ENCODE results near the gene GUCA2A. TPM values are rescaled to one million over a fixed set of nuclear protein-coding genes. Genes with fewer than 3 reads are reported as not detected.

The GUCA2A gene
- total RNA-seq, 4 donors from 2014 or later = 6.0 TPM; not detected in 3

GRCh38 chr1:42140191-42140590 lies 24.4 kb downstream of the GUCA2A start:
- H3K4me1 ChIP-seq = no peaks in the 10 kb centered on the region
- H3K27me3 ChIP-seq = peaks cover 0 to 19% (median 18%) of the 10 kb centered on the region in 3 donors
- intact Hi-C loops (cut with DNase I; ENCODE audit: low total_unique reads) = loop anchor here (10.0 kb wide), 2 partner anchors 605 to 935 kb away; partner anchors contain the start of gene CLDN19
- no peak overlapping the region for H3K4me3 ChIP-seq
- no peak overlapping the region for H3K27ac ChIP-seq
- DNase-seq (no peak), ATAC-seq (no peak)
- in situ Hi-C loops (cut with MboI; ENCODE audit: low sequenced_read_pairs in 4 of 4) = loop anchor here in 1 of 4 donors (25.0 kb wide), 2 partner anchors 597 to 922 kb away; partner anchors contain the start of gene CLDN19
- TF ChIP-seq POLR2A (IDR thresholded peaks at IDR 0.05) = no peak
- TF ChIP-seq, protein P1, sequence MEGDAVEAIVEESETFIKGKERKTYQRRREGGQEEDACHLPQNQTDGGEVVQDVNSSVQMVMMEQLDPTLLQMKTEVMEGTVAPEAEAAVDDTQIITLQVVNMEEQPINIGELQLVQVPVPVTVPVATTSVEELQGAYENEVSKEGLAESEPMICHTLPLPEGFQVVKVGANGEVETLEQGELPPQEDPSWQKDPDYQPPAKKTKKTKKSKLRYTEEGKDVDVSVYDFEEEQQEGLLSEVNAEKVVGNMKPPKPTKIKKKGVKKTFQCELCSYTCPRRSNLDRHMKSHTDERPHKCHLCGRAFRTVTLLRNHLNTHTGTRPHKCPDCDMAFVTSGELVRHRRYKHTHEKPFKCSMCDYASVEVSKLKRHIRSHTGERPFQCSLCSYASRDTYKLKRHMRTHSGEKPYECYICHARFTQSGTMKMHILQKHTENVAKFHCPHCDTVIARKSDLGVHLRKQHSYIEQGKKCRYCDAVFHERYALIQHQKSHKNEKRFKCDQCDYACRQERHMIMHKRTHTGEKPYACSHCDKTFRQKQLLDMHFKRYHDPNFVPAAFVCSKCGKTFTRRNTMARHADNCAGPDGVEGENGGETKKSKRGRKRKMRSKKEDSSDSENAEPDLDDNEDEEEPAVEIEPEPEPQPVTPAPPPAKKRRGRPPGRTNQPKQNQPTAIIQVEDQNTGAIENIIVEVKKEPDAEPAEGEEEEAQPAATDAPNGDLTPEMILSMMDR (IDR thresholded peaks at IDR 0.05 in 4 of 5, conservative IDR thresholded peaks at IDR 0.05 in 1 of 5) = no peak
- H3K36me3 ChIP-seq = no peaks in the 10 kb centered on the region
- H3K9me3 ChIP-seq = no peaks in the 10 kb centered on the region

- Histone ChIP-seq H3K4me3 (no peak overlapping the region), H3K27me3 (peaks cover 0 to 18% (median 16%) of the 10 kb centered on the region in 3 donors), H3K9me3 (no peaks in the 10 kb centered on the region), H3K27ac (no peak overlapping the region), H3K36me3 (no peaks in the 10 kb centered on the region), H3K4me1 (no peaks in the 10 kb centered on the region)
- in situ Hi-C loops (cut with MboI; ENCODE audit: low sequenced_read_pairs in 4 of 4) (loop anchor here in 1 of 4 donors (25.0 kb wide), 2 partner anchors 598 to 923 kb away; partner anchors contain the start of gene CLDN19), intact Hi-C loops (cut with DNase I; ENCODE audit: low total_unique reads) (no loop called here)
- DNase-seq (no peak), ATAC-seq (no peak)
- TF ChIP-seq, protein P1 (IDR thresholded peaks at IDR 0.05 in 4 of 5, conservative IDR thresholded peaks at IDR 0.05 in 1 of 5) = no peak
- no peak for TF ChIP-seq POLR2A (IDR thresholded peaks at IDR 0.05)
Observed at GRCh38 chr1:42139444-42139843, 25.1 kb downstream of the GUCA2A start.

GRCh38 chr1:42138586-42138985 lies 26.0 kb downstream of the GUCA2A start:
- Histone ChIP-seq H3K4me1 (no peaks in the 10 kb centered on the region), H3K36me3 (no peaks in the 10 kb centered on the region), H3K4me3 (no peak overlapping the region), H3K27me3 (peaks cover 0 to 12% (median 11%) of the 10 kb centered on the region in 3 donors), H3K27ac (no peak overlapping the region), H3K9me3 (no peaks in the 10 kb centered on the region)
- intact Hi-C loops (cut with DNase I; ENCODE audit: low total_unique reads) = no loop called here
- TF ChIP-seq POLR2A (IDR thresholded peaks at IDR 0.05) = no peak
- TF ChIP-seq, protein P1 (IDR thresholded peaks at IDR 0.05 in 4 of 5, conservative IDR thresholded peaks at IDR 0.05 in 1 of 5) = no peak
- in situ Hi-C loops (cut with MboI; ENCODE audit: low sequenced_read_pairs in 4 of 4) = loop anchor here in 1 of 4 donors (25.0 kb wide), 2 partner anchors 599 to 924 kb away; partner anchors contain the start of gene CLDN19
- ATAC-seq (no peak), DNase-seq (no peak)

GRCh38 chr1:42137766-42138165 lies 26.8 kb downstream of the GUCA2A start:
- TF ChIP-seq, protein P1 (IDR thresholded peaks at IDR 0.05 in 4 of 5, conservative IDR thresholded peaks at IDR 0.05 in 1 of 5) = no peak
- no peak for TF ChIP-seq POLR2A (IDR thresholded peaks at IDR 0.05)
- H3K27ac ChIP-seq = no peak overlapping the region
- DNase-seq (no peak), ATAC-seq (no peak)
- H3K4me3 ChIP-seq = no peak overlapping the region
- H3K36me3 ChIP-seq = no peaks in the 10 kb centered on the region
- H3K9me3 ChIP-seq = no peaks in the 10 kb centered on the region
- in situ Hi-C loops (cut with MboI; ENCODE audit: low sequenced_read_pairs in 4 of 4) (loop anchor here in 1 of 4 donors (25.0 kb wide), 2 partner anchors 600 to 925 kb away; partner anchors contain the start of gene CLDN19), intact Hi-C loops (cut with DNase I; ENCODE audit: low total_unique reads) (no loop called here)
- no peaks in the 10 kb centered on the region for H3K4me1 ChIP-seq
- H3K27me3 ChIP-seq = peaks cover 0 to 6% (median 5%) of the 10 kb centered on the region in 3 donors
